H9 (cell line): Measurements from ENCODE around the gene HEPHL1. TPM values are rescaled to one million over a fixed set of nuclear protein-coding genes. Genes with fewer than 3 reads are reported as not detected.

Source experiments
- DNase-seq: peaks from one replicate; pipeline ENCODE4 v3.0.0-alpha.2; 2017
- H2AFZ ChIP-seq: one replicate; pipeline ENCODE4 v1.6.1; 2013; ENCODE audit warnings: mild to moderate bottlenecking, low read length, control low read depth, moderate library complexity
- H2AK5ac ChIP-seq: 2 replicates; pipeline ENCODE4 v1.6.1; 2013; ENCODE audit warnings: low read length, control low read depth, mixed read lengths; ENCODE audit not compliant: insufficient read length
- H2BK120ac ChIP-seq: one replicate; pipeline ENCODE4 v1.6.1; 2013; ENCODE audit warnings: low read depth, mild to moderate bottlenecking, low read length, control low read depth, inconsistent platforms; ENCODE audit not compliant: poor library complexity, severe bottlenecking
- H2BK12ac ChIP-seq: 2 replicates; pipeline ENCODE4 v1.6.1; 2013; ENCODE audit warnings: low read length, control low read depth, mixed read lengths, low read depth; ENCODE audit not compliant: insufficient read length
- H2BK15ac ChIP-seq: 2 replicates; pipeline ENCODE4 v1.6.1; 2013; ENCODE audit warnings: low read depth, low read length, control low read depth
- H2BK20ac ChIP-seq: one replicate; pipeline ENCODE4 v1.6.1; 2013; ENCODE audit warnings: low read depth, mild to moderate bottlenecking, low read length, control low read depth, inconsistent platforms; ENCODE audit not compliant: poor library complexity, severe bottlenecking
- H2BK5ac ChIP-seq: 2 replicates; pipeline ENCODE4 v1.6.1; 2013; ENCODE audit warnings: low read length, control low read depth, mixed read lengths; ENCODE audit not compliant: insufficient read length
- H3K14ac ChIP-seq: 2 replicates; pipeline ENCODE4 v1.6.1; 2013; ENCODE audit warnings: low read length, control low read depth; ENCODE audit not compliant: insufficient read depth
- H3K18ac ChIP-seq: 2 replicates; pipeline ENCODE4 v1.6.1; 2013; ENCODE audit warnings: low read depth, mild to moderate bottlenecking, mixed read lengths, low read length, control low read depth; ENCODE audit not compliant: insufficient read length
- H3K23ac ChIP-seq: 2 replicates; pipeline ENCODE4 v1.6.1; 2013; ENCODE audit warnings: low read length, control low read depth, mixed read lengths, low read depth; ENCODE audit not compliant: insufficient read length
- H3K23me2 ChIP-seq: 2 replicates; pipeline ENCODE4 v1.6.1; 2013; ENCODE audit warnings: low read depth, mild to moderate bottlenecking, mixed read lengths, low read length, control low read depth; ENCODE audit not compliant: insufficient read length, poor library complexity, severe bottlenecking
- H3K27ac ChIP-seq: 2 replicates; pipeline ENCODE4 v1.5.1; 2013; ENCODE audit warnings: low read length, control low read depth, mixed read lengths, low read depth; ENCODE audit not compliant: insufficient read length
- H3K27me3 ChIP-seq: 2 replicates; pipeline ENCODE4 v1.6.1; 2013; ENCODE audit warnings: low read length, control low read depth, inconsistent platforms; ENCODE audit not compliant: insufficient read depth
- H3K4ac ChIP-seq: 2 replicates; pipeline ENCODE4 v1.6.1; 2013; ENCODE audit warnings: low read depth, mild to moderate bottlenecking, control low read depth, inconsistent platforms, low read length, moderate library complexity
- H3K4me1 ChIP-seq: 2 replicates; pipeline ENCODE4 v1.6.1; 2013; ENCODE audit warnings: low read length, control low read depth, inconsistent platforms; ENCODE audit not compliant: insufficient read depth
- H3K4me2 ChIP-seq: 2 replicates; pipeline ENCODE4 v1.6.1; 2013; ENCODE audit warnings: low read length, control low read depth, mixed read lengths; ENCODE audit not compliant: insufficient read length, insufficient read depth
- H3K56ac ChIP-seq: 2 replicates; pipeline ENCODE4 v1.6.1; 2013; ENCODE audit warnings: low read depth, mild to moderate bottlenecking, mixed read lengths, low read length, control low read depth; ENCODE audit not compliant: insufficient read length
- H3K79me1 ChIP-seq: 2 replicates; pipeline ENCODE4 v1.6.1; 2013; ENCODE audit warnings: low read depth, mild to moderate bottlenecking, moderate library complexity, low read length, control low read depth, inconsistent platforms; ENCODE audit not compliant: insufficient read depth, poor library complexity, severe bottlenecking
- H3K79me2 ChIP-seq: 2 replicates; pipeline ENCODE4 v1.6.1; 2013; ENCODE audit warnings: low read length, control low read depth, inconsistent platforms; ENCODE audit not compliant: insufficient read depth
- H3K9ac ChIP-seq: 2 replicates; pipeline ENCODE4 v1.6.1; 2013; ENCODE audit warnings: low read length, control low read depth, mixed read lengths; ENCODE audit not compliant: insufficient read length; ENCODE audit errors: extremely low read depth
- H3K9me3 ChIP-seq: one replicate; pipeline ENCODE4 v1.6.1; 2013; ENCODE audit warnings: low read depth, low read length, inconsistent platforms; ENCODE audit not compliant: control insufficient read depth
- H3T11ph ChIP-seq: one replicate; pipeline ENCODE4 v1.6.1; 2013; ENCODE audit warnings: mild to moderate bottlenecking, low read length, control low read depth, inconsistent platforms
- H4K20me1 ChIP-seq: one replicate; pipeline ENCODE4 v1.6.1; 2013; ENCODE audit not compliant: control insufficient read depth, insufficient read length, insufficient read depth
- H4K5ac ChIP-seq: 2 replicates; pipeline ENCODE4 v1.6.1; 2013; ENCODE audit warnings: low read depth, mild to moderate bottlenecking, mixed read lengths, low read length, control low read depth; ENCODE audit not compliant: insufficient read length
- H4K8ac ChIP-seq: replicated peaks from 2 replicates; pipeline ENCODE4 v1.6.1; 2013; ENCODE audit warnings: low read length, control low read depth, mixed read lengths, low read depth; ENCODE audit not compliant: insufficient read length
- H4K91ac ChIP-seq: 2 replicates; pipeline ENCODE4 v1.6.1; 2013; ENCODE audit warnings: low read depth, mild to moderate bottlenecking, moderate library complexity, mixed read lengths, low read length, control low read depth; ENCODE audit not compliant: insufficient read length
- H3K27ac Mint-ChIP-seq, 3 experiments: 2 replicates in 2 of 3; 3 replicates in 1 of 3; pipeline ENCODE4 v1.8.0; 2020 to 2021; ENCODE audit warnings: mixed read lengths in 3 of 3, mild to moderate bottlenecking in 1 of 3, moderate library complexity in 1 of 3
- H3K27me3 Mint-ChIP-seq: 2 replicates; pipeline ENCODE4 v1.8.0; 2021; ENCODE audit warnings: low read depth, mild to moderate bottlenecking, moderate library complexity, mixed read lengths
- H3K36me3 Mint-ChIP-seq, 3 experiments: 2 replicates in 2 of 3; 3 replicates in 1 of 3; pipeline ENCODE4 v1.8.0; 2020 to 2021; ENCODE audit warnings: low read depth in 3 of 3, mixed read lengths in 3 of 3; ENCODE audit not compliant: insufficient read depth in 1 of 3
- H3K4me1 Mint-ChIP-seq, 2 experiments: 2 replicates each; pipeline ENCODE4 v1.8.0; 2020; ENCODE audit warnings: mixed read lengths in 2 of 2
- H3K4me3 Mint-ChIP-seq, 2 experiments: 2 replicates in 1 of 2; 3 replicates in 1 of 2; pipeline ENCODE4 v1.8.0; 2020 to 2021; ENCODE audit warnings: mild to moderate bottlenecking in 2 of 2, mixed read lengths in 2 of 2, moderate library complexity in 1 of 2
- H3K9me3 Mint-ChIP-seq, 2 experiments: 2 replicates in 1 of 2; 3 replicates in 1 of 2; pipeline ENCODE4 v1.8.0; 2020; ENCODE audit warnings: mild to moderate bottlenecking in 2 of 2, mixed read lengths in 2 of 2, moderate library complexity in 1 of 2
- CTCF ChIP-seq: fragments of 200-600 bp; sonication (generic); conservative IDR thresholded peaks from 3 replicates; pipeline ENCODE4 v1.8.0; 2021; ENCODE audit warnings: antibody characterized with exemption, mild to moderate bottlenecking
- WGBS: extraction: QIAGEN DNeasy Blood & Tissue Kit; methylation state at CpG from one replicate; pipeline ENCODE4 v1.1.7; 2013; ENCODE audit warnings: missing lambda C conversion rate, low lambda C conversion rate, mixed read lengths; ENCODE audit not compliant: insufficient read length; ENCODE audit errors: extremely low coverage; 5-methylcytosine and 5-hydroxymethylcytosine counted together
- total RNA-seq: library from RNA; stranded (reverse); gene quantifications from 2 replicates; pipeline ENCODE4 v1.2.1, GENCODE V29; 2021

The HEPHL1 gene
- total RNA-seq, 1 experiment from 2014 or later: not detected

- H4K91ac ChIP-seq: no peak overlapping the region
- no peak overlapping the region for H4K5ac ChIP-seq
- no peak overlapping the region for H2AK5ac ChIP-seq
- no peak overlapping the region for H2BK20ac ChIP-seq
- Mint-ChIP-seq H3K27ac (no peak overlapping the region), H3K36me3 (no peaks in the 10 kb centered on the region), H3K9me3 (no peaks in the 10 kb centered on the region), H3K4me3 (no peak overlapping the region), H3K4me1 (no peaks in the 10 kb centered on the region), H3K27me3 (peaks cover 4% of the 10 kb centered on the region; the same call in 1 of the 2 replicates)
- no peak for TF ChIP-seq CTCF
- H3K18ac ChIP-seq: no peak overlapping the region
- no peak overlapping the region for H3K27ac ChIP-seq
- no peak overlapping the region for H2BK5ac ChIP-seq
- no peak overlapping the region for H2BK15ac ChIP-seq
- no CpG with 5 or more reads among the region's 3 CpGs for WGBS
- no peaks in the 10 kb centered on the region for H3K27me3 ChIP-seq
- no peak overlapping the region for H2BK12ac ChIP-seq
- H3K79me2 ChIP-seq: no peaks in the 10 kb centered on the region
- H3K23me2 ChIP-seq: no peaks in the 10 kb centered on the region
- no peak overlapping the region for H3K9ac ChIP-seq
- H3K4me2 ChIP-seq: no peak overlapping the region
- no peaks in the 10 kb centered on the region for H3K4me1 ChIP-seq
- H3K79me1 ChIP-seq: no peaks in the 10 kb centered on the region
- no peaks in the 10 kb centered on the region for H4K20me1 ChIP-seq
- H3K9me3 ChIP-seq: no peaks in the 10 kb centered on the region
- no peak overlapping the region for H3K23ac ChIP-seq
- no peak overlapping the region for H3T11ph ChIP-seq
- no peak for DNase-seq
- H3K14ac ChIP-seq: 0 out of 2 replicates have a peak overlapping the region, but pooled peaks have one; percentile 18
- no peak overlapping the region for H3K56ac ChIP-seq
- no peak overlapping the region for H2AFZ ChIP-seq
- no peak overlapping the region for H2BK120ac ChIP-seq
- H4K8ac ChIP-seq: no peak overlapping the region
- no peak overlapping the region for H3K4ac ChIP-seq
These were observed 45.8 kb downstream of the HEPHL1 start for GRCh38 chr11:94066901-94067429.
